Pancreas (tissue), 10 donors: ENCODE measurements around the gene PTPN2. TPM values are rescaled to one million over a fixed set of nuclear protein-coding genes. Genes with fewer than 3 reads are reported as not detected.

Source experiments
- ATAC-seq, 4 donors: fragments of 200-7000 bp; cut with Tn5 transposase; one replicate each; pipeline versions ENCODE4 v1.8.0 to v1.9.1; 2020; ENCODE audit warnings: mild to moderate bottlenecking in 4 of 4, moderate library complexity in 4 of 4
- DNase-seq, 6 donors: peaks; one replicate each; pipeline ENCODE4 v3.0.0-alpha.2; 2020
- FAIRE-seq: peaks from 2 replicates; lab custom pipeline; 2012; peaks lifted over from hg19 to GRCh38; lab: Jason Lieb, UNC
- H3K27ac ChIP-seq, 4 donors: fragments of 200-600 bp; sonication (generic); 1 replicate in 3 of 4; 2 replicates in 1 of 4; pipeline versions ENCODE4 v1.5.0 to v1.8.0; 2020
- H3K27me3 ChIP-seq, 4 donors: fragments of 200-600 bp; one replicate each; pipeline ENCODE4 v1.8.0; 2021
- H3K36me3 ChIP-seq, 3 donors: fragments of 200-600 bp; sonication (generic) in 1 of 3; one replicate each; pipeline versions ENCODE4 v1.5.0 to v1.8.0; 2020 to 2021
- H3K4me1 ChIP-seq, 3 donors: fragments of 200-600 bp; one replicate each; pipeline ENCODE4 v1.8.0; 2021
- H3K4me3 ChIP-seq, 4 donors: fragments of 200-600 bp; sonication (generic) in 2 of 4; one replicate each; pipeline versions ENCODE4 v1.5.0 to v1.8.0; 2020 to 2021
- H3K9me3 ChIP-seq, 4 donors: fragments of 200-600 bp; one replicate each; pipeline ENCODE4 v1.8.0; 2021
- CTCF ChIP-seq, 4 donors: fragments of 200-600 bp; sonication (generic) in 3 of 4; IDR thresholded peaks; one replicate each; pipeline versions ENCODE4 v1.5.0 to v1.8.0; 2021; ENCODE audit warnings: antibody characterized with exemption in 4 of 4
- WGBS, 2 donors: extraction: QIAGEN DNeasy Blood & Tissue Kit; methylation state at CpG; one replicate each; pipeline ENCODE4 v1.1.7; 2013; 5-methylcytosine and 5-hydroxymethylcytosine counted together
- intact Hi-C, 3 donors: fragments of 100-400 bp; cut with DNase I; formaldehyde crosslinking; loops; one replicate each; pipeline versions ENCODE4 v1.11.1 to v1.14.2; 2022
- polyA plus RNA-seq, 2 donors: library from polyadenylated mRNA; stranded (reverse); fragments of 200-250 nt; gene quantifications; one replicate each; pipeline ENCODE4 v1.2.3, GENCODE V29; 2013
- total RNA-seq, 6 donors: library from RNA; stranded (reverse); fragmentation: NEBNext Ultra II Directional in 4 of 6; extraction: Animal tissue kit (Norgen Biotek cat#: 25700) in 4 of 6; gene quantifications; one replicate each; pipeline versions ENCODE4 v1.2.1 to v1.2.4, GENCODE V29; 2021 to 2023
- donor health status: healthy with polysubstance abuse.
- donor health status: DM: no; HTN: no; CAD: no; lungs with moderate emphysema.
- donor health status: DM: no; HTN: no; CAD: no.
- donor health status: control.
- donor health status: control.
- donor health status: Bipolar disorder and iron deficiency.
- donor health status: DM: yes; HTN: yes; CAD: no.
- donor health status: DM: no; HTN: no; CAD: no.
- donor health status: DM: no; HTN: no; CAD: no.
- donor health status: DM: yes; HTN: yes; CAD: no.

The PTPN2 gene
- total and polyA plus RNA-seq, 8 donors, result 22.8 to 37.1 (median 26.3) TPM

DNA sequence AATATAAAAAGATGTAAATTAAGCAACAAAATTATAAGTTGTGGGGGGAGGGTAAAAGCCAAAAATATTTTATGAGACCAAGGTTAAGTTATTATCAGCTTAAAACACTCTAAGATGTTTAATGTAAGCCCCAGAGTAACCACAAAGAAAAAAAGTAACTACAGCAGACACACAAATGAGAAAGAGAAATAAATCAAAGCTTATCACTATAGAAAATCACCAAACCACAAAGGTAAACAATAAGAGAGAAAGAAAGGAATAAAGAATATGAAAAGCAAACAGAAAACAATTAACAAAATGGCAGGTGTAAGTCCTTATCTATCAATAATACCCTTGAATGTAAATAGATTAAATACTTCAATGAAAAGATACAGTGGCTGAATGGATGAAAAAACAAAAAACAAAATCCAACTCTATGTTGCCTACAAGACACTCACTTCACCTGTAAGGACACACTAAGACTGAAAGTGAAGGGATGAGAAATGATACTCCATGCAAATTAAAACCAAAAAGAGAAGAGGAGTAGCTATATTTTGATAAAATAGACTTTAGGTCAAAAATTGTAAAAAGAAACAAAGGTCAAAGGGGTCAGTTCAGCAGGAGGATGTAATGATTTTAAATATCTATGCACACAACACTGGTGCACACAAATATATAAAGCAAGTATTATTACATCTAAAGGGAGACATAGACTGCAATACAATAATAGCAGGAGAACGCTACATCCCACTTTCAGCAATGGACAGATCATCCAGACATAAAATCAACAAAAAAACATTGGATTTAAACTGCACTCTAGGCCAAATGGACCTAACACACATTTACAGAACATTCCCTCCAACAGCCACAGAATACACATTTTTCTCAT, 80.7 kb downstream of the PTPN2 start:
- DNase-seq (no peak), FAIRE-seq (no peak), ATAC-seq (no peak)
- Histone ChIP-seq H3K36me3 (peaks cover 0 to 6% (median 6%) of the 10 kb centered on the region in 3 donors), H3K4me3 (no peak overlapping the region), H3K4me1 (no peaks in the 10 kb centered on the region), H3K27me3 (no peaks in the 10 kb centered on the region), H3K27ac (no peak overlapping the region), H3K9me3 (no peaks in the 10 kb centered on the region)
- 96 to 98% methylated on average over 1 of the region's 1 CpG for WGBS, 2 donors
- intact Hi-C loops, result no loop called here
- no peak for TF ChIP-seq CTCF (IDR thresholded peaks at IDR 0.05)

- FAIRE-seq, result no peak
- intact Hi-C loops, result no loop called here
- DNase-seq, result no peak
- 93 to 95% methylated on average over 1 of the region's 1 CpG for WGBS, 2 donors
- no peaks in the 10 kb centered on the region for H3K4me1 ChIP-seq
- peaks cover 0 to 11% (median 6%) of the 10 kb centered on the region in 3 donors for H3K36me3 ChIP-seq
- no peaks in the 10 kb centered on the region for H3K9me3 ChIP-seq
- ATAC-seq, result no peak
- TF ChIP-seq CTCF (IDR thresholded peaks at IDR 0.05), result no peak
- no peak overlapping the region for H3K4me3 ChIP-seq
- no peak overlapping the region for H3K27ac ChIP-seq
- H3K27me3 ChIP-seq, result no peaks in the 10 kb centered on the region
Measured at GRCh38 chr18:12802538-12802937, 81.5 kb downstream of the PTPN2 start.

DNA sequence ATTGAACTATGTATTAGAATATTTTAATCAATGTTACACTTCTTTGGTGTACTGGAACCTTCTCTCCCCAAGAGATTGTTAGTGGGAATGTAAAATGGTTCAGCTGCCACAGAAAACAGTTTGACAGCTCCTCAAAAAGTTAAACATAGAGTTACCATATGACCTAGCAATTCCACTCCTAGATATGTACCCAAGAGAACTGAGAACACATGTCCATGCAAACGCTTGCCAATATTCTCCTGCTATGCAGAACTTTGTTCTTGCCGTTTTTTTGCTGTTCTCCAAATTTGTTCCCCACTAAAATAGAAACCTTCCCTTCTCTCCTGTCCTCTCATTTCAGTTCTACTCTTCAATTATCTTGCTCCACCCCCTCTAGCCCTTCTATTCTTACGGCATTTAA, 87.6 kb downstream of the PTPN2 start:
- no peaks in the 10 kb centered on the region for H3K9me3 ChIP-seq
- no peak overlapping the region for H3K4me3 ChIP-seq
- DNase-seq (no peak), FAIRE-seq (no peak), ATAC-seq (no peak)
- no peak for TF ChIP-seq CTCF (IDR thresholded peaks at IDR 0.05)
- intact Hi-C loops, result no loop called here
- peaks cover 0 to 14% (median 6%) of the 10 kb centered on the region in 3 donors for H3K36me3 ChIP-seq
- H3K4me1 ChIP-seq, result no peaks in the 10 kb centered on the region
- H3K27me3 ChIP-seq, result no peaks in the 10 kb centered on the region
- no peak overlapping the region for H3K27ac ChIP-seq
- 86 to 89% methylated on average over 3 of the region's 3 CpGs for WGBS, 2 donors

DNA sequence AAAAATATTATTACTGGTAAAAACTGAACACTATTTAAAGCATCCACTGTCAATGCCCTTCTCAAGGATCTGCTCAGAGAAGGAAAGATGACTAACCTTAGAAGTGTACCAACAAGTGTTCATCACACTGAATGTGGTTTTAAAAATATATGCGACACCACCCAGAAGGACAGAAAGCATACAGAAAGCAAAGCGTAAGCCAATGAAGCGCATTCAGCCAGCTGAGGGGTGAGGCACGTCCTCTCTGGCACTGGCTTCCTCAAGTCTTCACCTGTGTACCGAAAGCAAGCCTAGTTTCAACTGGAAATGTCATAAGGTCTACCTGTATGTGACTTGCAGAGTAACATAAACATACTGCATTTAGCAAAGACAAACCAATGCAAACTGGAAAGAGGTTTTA, 92.4 kb downstream of the PTPN2 start:
- ATAC-seq (no peak), DNase-seq (no peak), FAIRE-seq (no peak)

More for the DNA sequence above, 92.4 kb downstream of the PTPN2 start:
- Histone ChIP-seq H3K9me3 (no peaks in the 10 kb centered on the region), H3K4me3 (no peak overlapping the region), H3K27me3 (no peaks in the 10 kb centered on the region), H3K27ac (no peak overlapping the region), H3K4me1 (no peaks in the 10 kb centered on the region), H3K36me3 (peaks cover 0 to 5% (median 0%) of the 10 kb centered on the region in 3 donors)
- whole genome bisulfite sequencing, 2 donors, result 96% methylated on average over 5 of the region's 5 CpGs
- intact Hi-C loops, result no loop called here
- no peak for TF ChIP-seq CTCF (IDR thresholded peaks at IDR 0.05)
